ENCODE data around the gene ATP9B. TPM values are rescaled to one million over a fixed set of nuclear protein-coding genes. Genes with fewer than 3 reads are reported as not detected.

The ATP9B gene
- total RNA-seq, 1 experiment from 2014 or later, result 25.5 TPM

GRCh38 chr18:79368681-79369080 lies 299.5 kb downstream of the ATP9B start:
- Mint-ChIP-seq H3K36me3 (ENCODE audit: insufficient read depth, unreplicated experiment) (peaks cover 12% of the 10 kb centered on the region), H3K27ac (ENCODE audit: low read depth, unreplicated experiment) (no peak overlapping the region), H3K9me3 (ENCODE audit: unreplicated experiment) (no peaks in the 10 kb centered on the region), H3K4me3 (ENCODE audit: unreplicated experiment) (no peak overlapping the region), H3K4me1 (ENCODE audit: insufficient read depth, unreplicated experiment) (no peaks in the 10 kb centered on the region), H3K27me3 (ENCODE audit: insufficient read depth, unreplicated experiment) (no peaks in the 10 kb centered on the region)
- BruUV-seq (replicated peaks), result no TSS peak
- DNase-seq (ENCODE audit: unreplicated experiment), result no peak
- intact Hi-C loops (cut with micrococcal nuclease), result no loop called here
- ChIA-PET CTCF (interaction anchor here (1.4 kb wide), 1 partner anchor 10 kb away, joined by 3 read pairs; no protein-coding TSS in a partner anchor), POLR2A (no interaction called here)
- TF ChIP-seq, protein P1, sequence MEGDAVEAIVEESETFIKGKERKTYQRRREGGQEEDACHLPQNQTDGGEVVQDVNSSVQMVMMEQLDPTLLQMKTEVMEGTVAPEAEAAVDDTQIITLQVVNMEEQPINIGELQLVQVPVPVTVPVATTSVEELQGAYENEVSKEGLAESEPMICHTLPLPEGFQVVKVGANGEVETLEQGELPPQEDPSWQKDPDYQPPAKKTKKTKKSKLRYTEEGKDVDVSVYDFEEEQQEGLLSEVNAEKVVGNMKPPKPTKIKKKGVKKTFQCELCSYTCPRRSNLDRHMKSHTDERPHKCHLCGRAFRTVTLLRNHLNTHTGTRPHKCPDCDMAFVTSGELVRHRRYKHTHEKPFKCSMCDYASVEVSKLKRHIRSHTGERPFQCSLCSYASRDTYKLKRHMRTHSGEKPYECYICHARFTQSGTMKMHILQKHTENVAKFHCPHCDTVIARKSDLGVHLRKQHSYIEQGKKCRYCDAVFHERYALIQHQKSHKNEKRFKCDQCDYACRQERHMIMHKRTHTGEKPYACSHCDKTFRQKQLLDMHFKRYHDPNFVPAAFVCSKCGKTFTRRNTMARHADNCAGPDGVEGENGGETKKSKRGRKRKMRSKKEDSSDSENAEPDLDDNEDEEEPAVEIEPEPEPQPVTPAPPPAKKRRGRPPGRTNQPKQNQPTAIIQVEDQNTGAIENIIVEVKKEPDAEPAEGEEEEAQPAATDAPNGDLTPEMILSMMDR (IDR thresholded peaks at IDR 0.05; ENCODE audit: unreplicated experiment), result no peak

- no peaks in the 10 kb centered on the region for H3K9me3 Mint-ChIP-seq (ENCODE audit: unreplicated experiment)
- intact Hi-C loops (cut with micrococcal nuclease), result no loop called here
- peaks cover 20% of the 10 kb centered on the region for H3K36me3 Mint-ChIP-seq (ENCODE audit: insufficient read depth, unreplicated experiment)
- ChIA-PET POLR2A (interaction anchor here (0.6 kb wide), 1 partner anchor 1417 kb away, joined by 3 read pairs; no protein-coding TSS in a partner anchor), CTCF (interaction anchor here (1.3 kb wide), 1 partner anchor 10 kb away, joined by 5 read pairs; no protein-coding TSS in a partner anchor)
- no peak for DNase-seq (ENCODE audit: unreplicated experiment)
- no peak overlapping the region for H3K4me3 Mint-ChIP-seq (ENCODE audit: unreplicated experiment)
- H3K27me3 Mint-ChIP-seq (ENCODE audit: insufficient read depth, unreplicated experiment), result no peaks in the 10 kb centered on the region
- no peak overlapping the region for H3K27ac Mint-ChIP-seq (ENCODE audit: low read depth, unreplicated experiment)
- no TSS peak for BruUV-seq (replicated peaks)
- TF ChIP-seq, protein P1 (IDR thresholded peaks at IDR 0.05; ENCODE audit: unreplicated experiment), result no peak
- H3K4me1 Mint-ChIP-seq (ENCODE audit: insufficient read depth, unreplicated experiment), result no peaks in the 10 kb centered on the region
Observed at GRCh38 chr18:79371561-79372121, 302.4 kb downstream of the ATP9B start.

- Mint-ChIP-seq H3K9me3 (ENCODE audit: unreplicated experiment) (no peaks in the 10 kb centered on the region), H3K27ac (ENCODE audit: low read depth, unreplicated experiment) (no peak overlapping the region), H3K4me1 (ENCODE audit: insufficient read depth, unreplicated experiment) (no peaks in the 10 kb centered on the region), H3K36me3 (ENCODE audit: insufficient read depth, unreplicated experiment) (peaks cover 20% of the 10 kb centered on the region), H3K4me3 (ENCODE audit: unreplicated experiment) (no peak overlapping the region), H3K27me3 (ENCODE audit: insufficient read depth, unreplicated experiment) (no peaks in the 10 kb centered on the region)
- no peak for DNase-seq (ENCODE audit: unreplicated experiment)
- TF ChIP-seq, protein P1 (IDR thresholded peaks at IDR 0.05; ENCODE audit: unreplicated experiment), result no peak
- intact Hi-C loops (cut with micrococcal nuclease), result no loop called here
- no TSS peak for BruUV-seq (replicated peaks)
- POLR2A ChIA-PET, result no interaction called here
- CTCF ChIA-PET, result interaction anchor here (1.1 to 1.3 kb wide), 2 partner anchors 8 to 9 kb away, joined by 4 to 5 read pairs; no protein-coding TSS in a partner anchor
Observed at GRCh38 chr18:79372461-79372860, 303.3 kb downstream of the ATP9B start.

DNA sequence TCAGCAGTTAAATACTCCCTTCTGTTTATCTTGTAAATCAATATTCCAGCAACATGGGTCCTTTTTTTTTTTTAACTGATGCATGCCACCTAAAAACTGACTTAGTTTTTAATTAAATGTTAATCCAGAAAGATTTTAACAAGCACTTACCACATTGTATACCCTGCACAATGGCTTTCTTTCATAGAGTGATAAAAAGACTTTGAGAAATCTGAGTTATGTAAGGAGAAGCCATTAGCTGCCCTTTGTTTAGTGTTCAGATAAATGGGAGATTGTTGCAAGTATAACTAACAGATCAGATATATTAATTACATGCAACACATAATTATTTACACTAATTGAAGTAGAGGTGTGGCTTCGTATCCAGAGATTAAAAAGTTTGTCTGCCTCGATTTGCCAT lies 303.8 kb downstream of the ATP9B start:
- Mint-ChIP-seq H3K36me3 (ENCODE audit: insufficient read depth, unreplicated experiment) (peaks cover 23% of the 10 kb centered on the region), H3K9me3 (ENCODE audit: unreplicated experiment) (no peaks in the 10 kb centered on the region), H3K27ac (ENCODE audit: low read depth, unreplicated experiment) (no peak overlapping the region), H3K27me3 (ENCODE audit: insufficient read depth, unreplicated experiment) (no peaks in the 10 kb centered on the region), H3K4me1 (ENCODE audit: insufficient read depth, unreplicated experiment) (no peaks in the 10 kb centered on the region), H3K4me3 (ENCODE audit: unreplicated experiment) (no peak overlapping the region)
- no peak for DNase-seq (ENCODE audit: unreplicated experiment)
- ChIA-PET CTCF (interaction anchor here (1.1 to 1.3 kb wide), 2 partner anchors 8 kb away, joined by 4 to 5 read pairs; no protein-coding TSS in a partner anchor), POLR2A (no interaction called here)
- BruUV-seq (replicated peaks), result no TSS peak
- intact Hi-C loops (cut with micrococcal nuclease), result no loop called here
- TF ChIP-seq, protein P1 (IDR thresholded peaks at IDR 0.05; ENCODE audit: unreplicated experiment), result no peak
